SK-N-SH treated with all-trans-retinoic acid at 6 μM for 48 hours (cell line): ENCODE data around the gene UNC80.

ENCODE experiments used
- ARNTL ChIP-seq: fragments of 450-650 bp; formaldehyde crosslinking; IDR thresholded peaks from 2 replicates; pipeline ENCODE4 v1.5.0; 2020; ENCODE audit warnings: low read depth, mild to moderate bottlenecking, moderate library complexity, borderline replicate concordance
- CSDC2 ChIP-seq: fragments of 250-450 bp; sonication (Bioruptor Pico); IDR thresholded peaks from 2 replicates; pipeline ENCODE4 v1.5.0; 2020; ENCODE audit warnings: mild to moderate bottlenecking, moderate library complexity
- ISL1 ChIP-seq: fragments of 250-450 bp; sonication (Bioruptor Pico); IDR thresholded peaks from 2 replicates; pipeline ENCODE4 v2.1.2; 2022; ENCODE audit warnings: mild to moderate bottlenecking, moderate library complexity
- PATZ1 ChIP-seq: fragments of 250-450 bp; sonication (Bioruptor Pico); IDR thresholded peaks from 2 replicates; pipeline ENCODE4 v1.8.0; 2020; ENCODE audit warnings: mild to moderate bottlenecking, moderate library complexity, borderline replicate concordance
- RARB ChIP-seq: fragments of 250-450 bp; sonication (Bioruptor Pico); IDR thresholded peaks from 2 replicates; pipeline ENCODE4 v1.8.0; 2021; ENCODE audit warnings: mild to moderate bottlenecking, moderate library complexity
- TCF4 ChIP-seq: fragments of 250-450 bp; sonication (Bioruptor Pico); IDR thresholded peaks from 2 replicates; pipeline ENCODE4 v1.8.0; 2021; ENCODE audit warnings: mild to moderate bottlenecking, moderate library complexity, borderline replicate concordance
- ZFP30 ChIP-seq: fragments of 450-650 bp; formaldehyde crosslinking; IDR thresholded peaks from 2 replicates; pipeline ENCODE4 v1.5.0; 2022; ENCODE audit warnings: mild to moderate bottlenecking, moderate library complexity
- ZNF565 ChIP-seq: fragments of 450-650 bp; formaldehyde crosslinking; conservative IDR thresholded peaks from 2 replicates; pipeline ENCODE4 v1.5.0; 2020; ENCODE audit warnings: low read depth, mild to moderate bottlenecking, moderate library complexity
- ZNF70 ChIP-seq: fragments of 450-650 bp; formaldehyde crosslinking; IDR thresholded peaks from 2 replicates; pipeline ENCODE4 v1.5.0; 2020; ENCODE audit warnings: mild to moderate bottlenecking, moderate library complexity

GRCh38 chr2:209922116-209922515 lies 150.5 kb downstream of the UNC80 start:
- TF ChIP-seq PATZ1 (CRISPR knock-in tag) (no peak), TCF4 (CRISPR knock-in tag) (no peak), ZNF565 (no peak), CSDC2 (CRISPR knock-in tag) (no peak), RARB (no peak), ZFP30 (CRISPR knock-in tag) (no peak), ZNF70 (CRISPR knock-in tag) (no peak), ISL1 (CRISPR knock-in tag) (no peak), ARNTL (CRISPR knock-in tag) (no peak)
